GM12801 (cell line): Measurements from ENCODE around the gene GAP43.

Experiments
- TF ChIP-seq, protein P1 (sequence below): IDR thresholded peaks from one replicate; pipeline ENCODE4 v1.5.1; 2011; ENCODE audit warnings: control low read depth; ENCODE audit not compliant: insufficient read length; ENCODE audit errors: extremely low read depth

GAP43 gene

GRCh38 chr3:115616461-115616860 is 6.8 kb upstream of the GAP43 start:
- TF ChIP-seq, protein P1, sequence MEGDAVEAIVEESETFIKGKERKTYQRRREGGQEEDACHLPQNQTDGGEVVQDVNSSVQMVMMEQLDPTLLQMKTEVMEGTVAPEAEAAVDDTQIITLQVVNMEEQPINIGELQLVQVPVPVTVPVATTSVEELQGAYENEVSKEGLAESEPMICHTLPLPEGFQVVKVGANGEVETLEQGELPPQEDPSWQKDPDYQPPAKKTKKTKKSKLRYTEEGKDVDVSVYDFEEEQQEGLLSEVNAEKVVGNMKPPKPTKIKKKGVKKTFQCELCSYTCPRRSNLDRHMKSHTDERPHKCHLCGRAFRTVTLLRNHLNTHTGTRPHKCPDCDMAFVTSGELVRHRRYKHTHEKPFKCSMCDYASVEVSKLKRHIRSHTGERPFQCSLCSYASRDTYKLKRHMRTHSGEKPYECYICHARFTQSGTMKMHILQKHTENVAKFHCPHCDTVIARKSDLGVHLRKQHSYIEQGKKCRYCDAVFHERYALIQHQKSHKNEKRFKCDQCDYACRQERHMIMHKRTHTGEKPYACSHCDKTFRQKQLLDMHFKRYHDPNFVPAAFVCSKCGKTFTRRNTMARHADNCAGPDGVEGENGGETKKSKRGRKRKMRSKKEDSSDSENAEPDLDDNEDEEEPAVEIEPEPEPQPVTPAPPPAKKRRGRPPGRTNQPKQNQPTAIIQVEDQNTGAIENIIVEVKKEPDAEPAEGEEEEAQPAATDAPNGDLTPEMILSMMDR, result no peak

DNA sequence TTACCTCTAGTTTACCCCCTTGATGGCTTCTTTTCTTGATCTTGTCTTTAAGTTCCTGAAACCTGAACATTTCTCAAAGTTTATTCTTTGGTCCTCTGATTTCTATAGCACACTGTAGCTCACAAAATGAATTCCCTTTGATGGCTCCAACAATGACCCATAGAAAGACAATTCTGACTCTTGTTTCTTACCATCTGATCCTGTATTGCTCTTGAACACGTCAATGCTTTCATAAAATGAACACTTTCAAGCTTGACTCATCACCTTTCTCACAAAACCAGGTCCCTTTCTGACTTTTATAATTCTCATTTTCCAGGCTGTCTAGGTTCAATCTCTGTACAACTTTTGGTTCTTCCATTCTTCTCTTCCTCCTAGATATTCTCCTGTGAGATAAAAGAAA is 5.7 kb upstream of the GAP43 start:
- TF ChIP-seq, protein P1, result no peak

DNA sequence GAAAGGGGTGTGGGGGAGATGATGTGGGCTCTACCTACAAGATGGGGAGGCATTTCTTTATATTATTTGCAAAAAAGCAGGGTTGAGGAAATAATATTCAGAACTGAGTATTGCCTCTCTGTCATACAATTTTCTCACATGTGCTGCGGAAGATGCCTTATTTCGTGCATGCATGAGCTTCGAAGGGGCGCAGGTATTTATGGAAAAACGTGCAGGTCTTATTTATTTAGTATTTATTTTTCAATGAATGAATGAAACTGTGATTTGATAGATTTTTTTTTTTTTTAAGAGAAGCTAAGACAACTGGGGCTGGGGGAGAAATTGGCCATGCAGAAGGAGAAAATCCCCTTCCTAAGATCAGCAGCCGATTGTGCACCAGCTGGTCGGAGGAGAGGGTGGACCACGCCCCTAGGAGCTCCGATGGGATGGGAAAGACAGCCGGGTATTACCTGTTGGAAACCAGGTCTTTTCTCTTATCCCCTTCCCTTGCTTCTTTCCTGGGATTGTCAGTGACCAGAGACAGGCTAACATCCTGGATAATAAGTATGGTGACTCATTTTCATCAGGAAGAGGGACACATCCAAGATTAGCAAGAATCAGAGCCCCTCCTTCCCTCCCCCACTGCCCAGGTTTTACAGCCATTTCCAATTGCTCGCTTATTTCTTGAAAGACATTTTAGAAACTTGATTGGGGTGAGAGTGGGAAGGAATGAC is 875 bp downstream of the GAP43 start:
- TF ChIP-seq, protein P1, result no peak

DNA sequence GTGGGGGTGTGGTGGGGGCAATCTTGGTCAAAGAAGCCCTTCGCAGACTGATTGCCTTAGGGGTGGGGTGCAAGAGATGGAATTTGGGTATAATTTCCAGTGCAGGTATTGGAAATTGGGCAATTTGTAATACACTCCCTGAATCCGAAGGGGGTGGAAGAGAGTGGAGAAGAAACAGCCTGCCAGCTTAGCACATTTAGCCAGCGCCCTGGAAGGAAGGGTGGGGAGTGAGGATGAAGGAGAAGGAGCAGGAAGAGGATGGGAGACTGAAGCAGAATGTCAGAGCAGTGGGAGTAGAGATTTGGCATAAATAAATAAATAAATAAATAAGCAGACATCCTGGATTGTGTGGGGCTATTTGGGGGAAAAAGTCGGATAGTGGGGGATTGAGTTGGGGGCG is 1.6 kb downstream of the GAP43 start:
- TF ChIP-seq, protein P1, result no peak

DNA sequence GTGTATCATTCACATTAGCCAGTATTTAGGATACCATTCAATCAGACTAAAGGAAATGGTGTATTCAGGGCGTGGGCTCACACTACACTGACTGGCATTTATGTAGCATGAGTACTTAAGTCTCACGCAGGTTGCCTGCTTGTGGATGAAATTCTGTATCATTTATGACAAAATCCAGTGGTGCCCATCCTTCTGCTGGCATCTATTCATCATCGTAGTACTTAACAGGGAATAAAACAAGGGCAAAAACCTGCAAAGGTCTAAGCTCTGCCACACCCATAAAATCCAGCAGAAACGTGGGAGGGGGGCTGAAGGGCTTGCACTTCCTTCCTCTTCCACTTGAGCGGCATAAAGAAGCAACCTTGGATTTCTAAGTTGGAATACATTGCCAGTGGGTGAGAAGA is 2.7 kb downstream of the GAP43 start:
- TF ChIP-seq, protein P1, result no peak

DNA sequence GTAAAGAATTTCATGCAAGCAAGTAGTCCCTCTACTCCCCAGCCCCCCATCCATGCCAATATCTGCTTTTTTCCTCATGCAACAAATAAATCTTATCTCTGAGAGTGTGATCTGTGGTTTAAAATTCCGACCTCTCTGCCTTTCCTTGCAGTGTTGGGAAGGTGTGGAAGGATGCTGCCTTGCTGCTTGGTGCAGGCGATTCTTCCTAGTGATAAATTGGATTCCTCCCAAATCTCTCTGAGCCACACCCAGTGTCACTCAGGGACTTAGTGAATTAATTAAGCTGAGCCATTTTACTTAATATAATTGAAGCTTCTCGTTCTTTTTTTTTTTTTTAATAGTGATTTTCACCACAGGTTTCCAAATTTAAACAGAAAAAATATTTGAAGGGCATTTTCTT is 3.4 kb downstream of the GAP43 start:
- TF ChIP-seq, protein P1, result no peak

DNA sequence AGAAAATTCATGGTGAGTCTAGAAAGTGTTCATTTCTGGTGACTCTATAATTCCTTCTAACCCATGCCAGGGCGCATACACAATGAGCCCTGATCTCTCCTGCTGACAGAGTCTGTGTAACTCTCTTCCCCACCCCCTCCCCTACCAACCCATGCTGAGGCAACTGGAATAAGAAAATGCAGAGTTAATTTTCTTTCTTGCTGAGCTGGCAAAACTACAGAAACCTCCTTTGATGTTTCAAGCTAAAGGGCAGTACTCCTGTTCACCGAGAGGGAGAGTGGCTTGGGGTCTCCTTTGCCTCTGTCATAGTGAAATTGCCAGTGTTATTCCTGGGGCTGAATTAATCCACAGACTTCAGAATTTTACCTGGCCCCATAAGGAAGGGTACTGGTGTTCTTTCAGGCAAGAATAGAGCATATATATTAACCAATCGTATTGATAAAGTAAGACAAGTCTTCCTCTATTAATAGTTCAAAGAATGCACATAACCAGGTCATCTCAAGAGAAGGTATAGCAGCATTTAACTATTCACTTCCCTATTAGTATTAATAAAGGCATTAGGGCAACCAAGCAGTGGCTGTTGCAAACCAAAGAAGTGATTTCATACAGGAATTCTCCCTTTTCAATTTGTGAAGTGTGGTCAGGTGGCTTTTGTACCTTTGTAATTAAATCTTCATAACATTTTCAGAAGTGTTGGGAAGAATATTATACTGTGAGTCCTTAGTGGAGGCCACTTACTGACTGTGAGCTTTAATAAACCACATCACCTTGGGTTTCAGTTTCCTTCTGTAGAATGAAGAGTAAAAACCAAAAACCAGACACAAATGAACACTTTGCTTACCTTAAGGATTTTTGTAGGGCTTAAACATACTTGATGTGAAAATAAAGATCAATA is 4.1 kb downstream of the GAP43 start:
- TF ChIP-seq, protein P1, result no peak
